ENCODE measurements around the gene OBP2B.
A peak's percentile ranks its signal among the peaks of the same experiment; 100 is the strongest.
"Not testable (repeated sequence)": the region's sequence is repeated elsewhere in the genome, so short reads cannot be mapped to it uniquely, and the experiment has no call there.

Gene OBP2B

GRCh38 chr9:133238272-133238850 is 29.3 kb upstream of the OBP2B start:
- peak; percentile 61 for DNase-seq

GRCh38 chr9:133237035-133237731 is 28.1 kb upstream of the OBP2B start:
- no peak for DNase-seq

- not testable (repeated sequence) for DNase-seq
Measured at GRCh38 chr9:133236291-133237034, 27.4 kb upstream of the OBP2B start.

- no peak for DNase-seq
Measured at GRCh38 chr9:133235549-133236222, 26.6 kb upstream of the OBP2B start.

GRCh38 chr9:133234577-133235322 is 25.7 kb upstream of the OBP2B start:
- DNase-seq: no peak

- DNase-seq: no peak
Measured at GRCh38 chr9:133233681-133234432, 24.8 kb upstream of the OBP2B start.

GRCh38 chr9:133231934-133232568 is 23.0 kb upstream of the OBP2B start:
- DNase-seq: not testable (repeated sequence)

GRCh38 chr9:133230514-133230913 is 21.5 kb upstream of the OBP2B start:
- not testable (repeated sequence) for DNase-seq

- no peak for DNase-seq
Measured at GRCh38 chr9:133230093-133230492, 21.0 kb upstream of the OBP2B start.

GRCh38 chr9:133228474-133229193 is 19.6 kb upstream of the OBP2B start:
- not testable (repeated sequence) for DNase-seq

GRCh38 chr9:133227996-133228395 is 18.9 kb upstream of the OBP2B start:
- DNase-seq: not testable (repeated sequence)

- DNase-seq: no peak
Measured at GRCh38 chr9:133227242-133227860, 18.3 kb upstream of the OBP2B start.

- no peak for DNase-seq
Measured at GRCh38 chr9:133226219-133227171, 17.4 kb upstream of the OBP2B start.

- no peak for DNase-seq
Measured at GRCh38 chr9:133225171-133226011, 16.3 kb upstream of the OBP2B start.

GRCh38 chr9:133224762-133225161 is 15.7 kb upstream of the OBP2B start:
- no peak for DNase-seq

GRCh38 chr9:133223159-133223756 is 14.2 kb upstream of the OBP2B start:
- not testable (repeated sequence) for DNase-seq

- not testable (repeated sequence) for DNase-seq
Measured at GRCh38 chr9:133221994-133222393, 12.9 kb upstream of the OBP2B start.

All from CD4-positive, alpha-beta T cell treated with Interleukin-17A for 4 hours (primary cell).